PC-9 (cell line): ENCODE results near the gene DPP10. TPM values are rescaled to one million over a fixed set of nuclear protein-coding genes. Genes with fewer than 3 reads are reported as not detected.

Experiments used
- BruUV-seq: library from RNA; stranded (reverse); fragments of 400-500 nt; replicated peaks from 2 replicates; lab custom pipeline; 2021; lab: Mats Ljungman, UMichigan
- CTCF ChIA-PET: fragments of 300-600 bp; sonication (Branson Sonifier 250); formaldehyde crosslinking; loops from one replicate; lab custom pipeline; 2022; ENCODE audit warnings: antibody characterized with exemption; lab: Charles Lee
- POLR2A ChIA-PET: fragments of 300-600 bp; sonication (Branson Sonifier 250); formaldehyde crosslinking; loops from one replicate; lab custom pipeline; 2022; ENCODE audit warnings: antibody characterized with exemption; ENCODE audit not compliant: unreplicated experiment; lab: Charles Lee
- DNase-seq, 2 experiments: peaks; one replicate each; pipeline versions ENCODE4 v3.0.0 to v3.0.0-alpha.2; 2015 to 2022; ENCODE audit warnings: mixed read lengths in 1 of 2
- H2AFZ ChIP-seq: fragments of 200-600 bp; sonication (generic); 2 replicates; pipeline ENCODE4 v1.8.1; 2017; ENCODE audit warnings: antibody characterized with exemption
- H3F3A ChIP-seq: fragments of 200-600 bp; sonication (generic); 2 replicates; pipeline ENCODE4 v1.8.1; 2017; ENCODE audit warnings: antibody characterized with exemption, mild to moderate bottlenecking, low read depth; ENCODE audit not compliant: insufficient read depth
- H3K27ac ChIP-seq: fragments of 200-600 bp; sonication (generic); 2 replicates; pipeline ENCODE4 v1.6.1; 2016; ENCODE audit warnings: mixed run types
- H3K27me3 ChIP-seq: fragments of 200-600 bp; sonication (generic); 2 replicates; pipeline ENCODE4 v1.6.1; 2016; ENCODE audit warnings: low read depth, mixed run types; ENCODE audit not compliant: insufficient read depth
- H3K36me3 ChIP-seq: fragments of 200-600 bp; sonication (generic); 2 replicates; pipeline ENCODE4 v1.6.1; 2016; ENCODE audit warnings: low read depth, mixed run types
- H3K4me1 ChIP-seq: fragments of 200-600 bp; sonication (generic); replicated peaks from 2 replicates; pipeline ENCODE4 v1.6.1; 2016; ENCODE audit warnings: mixed run types; ENCODE audit not compliant: insufficient read depth
- H3K4me2 ChIP-seq: fragments of 200-600 bp; sonication (generic); 2 replicates; pipeline ENCODE4 v1.6.1; 2017; ENCODE audit warnings: mixed run types
- H3K4me3 ChIP-seq: fragments of 200-600 bp; sonication (generic); 2 replicates; pipeline ENCODE4 v1.6.1; 2016; ENCODE audit warnings: mixed run types
- H3K79me2 ChIP-seq: fragments of 200-600 bp; sonication (generic); 2 replicates; pipeline ENCODE4 v1.6.1; 2017; ENCODE audit warnings: low read depth, mixed run types
- H3K9me2 ChIP-seq: fragments of 200-600 bp; sonication (generic); 2 replicates; pipeline ENCODE4 v1.8.1; 2017; ENCODE audit warnings: mild to moderate bottlenecking; ENCODE audit not compliant: insufficient read depth
- H3K9me3 ChIP-seq: fragments of 200-600 bp; sonication (generic); 2 replicates; pipeline ENCODE4 v1.8.1; 2016; ENCODE audit warnings: low read depth; ENCODE audit not compliant: insufficient read depth
- H4K20me1 ChIP-seq: fragments of 200-600 bp; sonication (generic); 2 replicates; pipeline ENCODE4 v1.8.1; 2017; ENCODE audit not compliant: insufficient read depth
- EZH2 ChIP-seq: fragments of 200-600 bp; sonication (generic); IDR thresholded peaks from 2 replicates; pipeline ENCODE4 v1.8.0; 2017; ENCODE audit warnings: antibody characterized with exemption, low read depth
- intact Hi-C: fragments of 100-400 bp; cut with micrococcal nuclease; formaldehyde crosslinking; loops from one replicate; pipeline ENCODE4 v1.10.0; 2022; ENCODE audit not compliant: unreplicated experiment
- total RNA-seq: library from RNA; stranded (reverse); gene quantifications from 2 replicates; pipeline ENCODE4 v1.2.3, GENCODE V29; 2021
- TF ChIP-seq, protein P1 (sequence below): fragments of 200-600 bp; sonication (generic); conservative IDR thresholded peaks from 2 replicates; pipeline ENCODE4 v1.6.1; 2017; ENCODE audit warnings: mixed run types, antibody characterized with exemption, mild to moderate bottlenecking, moderate library complexity

DPP10 gene
- total RNA-seq, 1 experiment from 2014 or later, result not detected

DNA sequence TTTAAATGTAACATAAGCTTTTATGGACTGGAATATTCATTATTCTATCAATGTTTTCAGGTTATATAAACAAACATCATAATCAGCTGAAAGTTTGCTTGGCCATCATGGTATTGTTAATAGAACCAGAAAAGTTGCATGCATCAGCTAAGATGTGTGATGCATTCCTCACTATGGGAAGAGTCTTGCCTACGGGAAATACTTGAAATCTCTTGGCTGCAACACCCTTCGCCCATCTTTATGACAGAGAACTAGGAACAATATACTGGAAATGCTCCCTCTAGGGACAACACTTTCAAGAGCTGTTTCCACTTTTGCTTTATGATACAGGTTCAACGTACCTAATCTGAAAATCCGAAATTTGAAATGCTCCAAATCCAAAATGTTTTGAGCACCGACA, 1390.8 kb downstream of the DPP10 start:
- POLR2A ChIA-PET, result no interaction called here
- TF ChIP-seq, protein P1, sequence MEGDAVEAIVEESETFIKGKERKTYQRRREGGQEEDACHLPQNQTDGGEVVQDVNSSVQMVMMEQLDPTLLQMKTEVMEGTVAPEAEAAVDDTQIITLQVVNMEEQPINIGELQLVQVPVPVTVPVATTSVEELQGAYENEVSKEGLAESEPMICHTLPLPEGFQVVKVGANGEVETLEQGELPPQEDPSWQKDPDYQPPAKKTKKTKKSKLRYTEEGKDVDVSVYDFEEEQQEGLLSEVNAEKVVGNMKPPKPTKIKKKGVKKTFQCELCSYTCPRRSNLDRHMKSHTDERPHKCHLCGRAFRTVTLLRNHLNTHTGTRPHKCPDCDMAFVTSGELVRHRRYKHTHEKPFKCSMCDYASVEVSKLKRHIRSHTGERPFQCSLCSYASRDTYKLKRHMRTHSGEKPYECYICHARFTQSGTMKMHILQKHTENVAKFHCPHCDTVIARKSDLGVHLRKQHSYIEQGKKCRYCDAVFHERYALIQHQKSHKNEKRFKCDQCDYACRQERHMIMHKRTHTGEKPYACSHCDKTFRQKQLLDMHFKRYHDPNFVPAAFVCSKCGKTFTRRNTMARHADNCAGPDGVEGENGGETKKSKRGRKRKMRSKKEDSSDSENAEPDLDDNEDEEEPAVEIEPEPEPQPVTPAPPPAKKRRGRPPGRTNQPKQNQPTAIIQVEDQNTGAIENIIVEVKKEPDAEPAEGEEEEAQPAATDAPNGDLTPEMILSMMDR, result no peak
- no peak for TF ChIP-seq EZH2
- BruUV-seq, result no TSS peak

DNA sequence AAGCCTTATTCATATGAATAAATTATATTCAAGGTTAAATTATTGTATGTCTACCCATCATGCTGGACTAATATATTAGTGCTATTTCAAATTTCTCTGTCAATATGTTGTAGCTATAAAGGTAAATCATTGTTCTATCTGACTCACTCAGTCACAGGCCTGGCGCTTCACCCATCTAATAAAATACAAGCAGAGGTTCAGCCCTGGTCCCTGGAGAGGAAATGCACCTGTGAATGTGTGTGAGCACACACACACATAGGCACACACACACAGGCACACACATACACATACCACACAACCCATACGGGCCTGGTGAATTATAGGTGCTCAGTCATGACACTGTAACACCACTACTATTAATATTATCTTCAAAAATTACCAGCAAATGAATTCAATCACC, 1396.1 kb downstream of the DPP10 start:
- H3K4me3 ChIP-seq, result no peak overlapping the region
- H3F3A ChIP-seq, result no peaks in the 10 kb centered on the region
- ChIA-PET POLR2A (no interaction called here), CTCF (no interaction called here)
- no peaks in the 10 kb centered on the region for H3K4me1 ChIP-seq
- intact Hi-C loops, result no loop called here
- H3K4me2 ChIP-seq, result no peak overlapping the region
- no peak for DNase-seq
- H3K36me3 ChIP-seq, result no peaks in the 10 kb centered on the region
- H3K27ac ChIP-seq, result no peak overlapping the region
- no TSS peak for BruUV-seq
- no peaks in the 10 kb centered on the region for H3K27me3 ChIP-seq
- H2AFZ ChIP-seq, result no peak overlapping the region
- TF ChIP-seq EZH2, result no peak
- TF ChIP-seq, protein P1, result no peak
- no peaks in the 10 kb centered on the region for H3K79me2 ChIP-seq
- no peaks in the 10 kb centered on the region for H3K9me3 ChIP-seq
- H3K9me2 ChIP-seq, result no peaks in the 10 kb centered on the region
- no peaks in the 10 kb centered on the region for H4K20me1 ChIP-seq

More for the DNA sequence above, 1390.8 kb downstream of the DPP10 start:
- intact Hi-C loops, result no loop called here
- Histone ChIP-seq H3K36me3 (no peaks in the 10 kb centered on the region), H3K27ac (no peak overlapping the region), H4K20me1 (no peaks in the 10 kb centered on the region), H3K27me3 (no peaks in the 10 kb centered on the region), H3F3A (no peaks in the 10 kb centered on the region), H2AFZ (no peak overlapping the region), H3K4me2 (no peak overlapping the region), H3K9me3 (no peaks in the 10 kb centered on the region), H3K4me3 (no peak overlapping the region), H3K79me2 (no peaks in the 10 kb centered on the region), H3K9me2 (no peaks in the 10 kb centered on the region), H3K4me1 (no peaks in the 10 kb centered on the region)
- no peak for DNase-seq
- CTCF ChIA-PET, result no interaction called here

DNA sequence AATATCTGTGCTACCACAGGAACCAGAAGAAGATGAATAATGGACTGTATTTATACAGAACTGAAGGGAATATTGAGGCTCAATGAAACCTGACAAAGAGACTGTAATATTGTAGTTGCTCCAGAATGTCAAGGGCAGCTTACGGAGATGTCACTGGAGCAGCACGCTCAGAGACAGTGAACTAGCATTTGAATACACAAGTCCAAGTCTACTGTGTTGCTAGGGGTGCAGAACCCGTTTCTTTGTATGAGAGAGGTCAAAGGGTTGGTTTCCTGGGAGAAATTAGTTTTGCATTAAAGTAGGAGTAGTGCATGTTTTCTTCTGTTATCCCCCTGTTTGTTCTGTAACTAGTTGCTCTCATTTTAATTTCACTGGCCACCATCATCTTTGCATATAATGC, 1399.9 kb downstream of the DPP10 start:
- ChIA-PET POLR2A (no interaction called here), CTCF (no interaction called here)
- Histone ChIP-seq H4K20me1 (no peaks in the 10 kb centered on the region), H3F3A (no peaks in the 10 kb centered on the region), H3K79me2 (no peaks in the 10 kb centered on the region), H3K4me1 (no peaks in the 10 kb centered on the region), H3K4me3 (no peak overlapping the region), H3K9me2 (no peaks in the 10 kb centered on the region), H2AFZ (no peak overlapping the region), H3K4me2 (no peak overlapping the region), H3K36me3 (no peaks in the 10 kb centered on the region), H3K9me3 (no peaks in the 10 kb centered on the region), H3K27me3 (0 out of 2 replicates have a peak, but pooled peaks cover 2% of the 10 kb centered on the region), H3K27ac (no peak overlapping the region)
- no TSS peak for BruUV-seq
- no peak for DNase-seq
- intact Hi-C loops, result no loop called here
- TF ChIP-seq EZH2, result no peak
- TF ChIP-seq, protein P1, result no peak
